Measurements from ENCODE around the gene ANKRD39. TPM values are rescaled to one million over a fixed set of nuclear protein-coding genes. Genes with fewer than 3 reads are reported as not detected.

The ANKRD39 gene
- total and polyA plus RNA-seq, 4 donors = 7.4 to 16.9 (median 15.6) TPM

DNA sequence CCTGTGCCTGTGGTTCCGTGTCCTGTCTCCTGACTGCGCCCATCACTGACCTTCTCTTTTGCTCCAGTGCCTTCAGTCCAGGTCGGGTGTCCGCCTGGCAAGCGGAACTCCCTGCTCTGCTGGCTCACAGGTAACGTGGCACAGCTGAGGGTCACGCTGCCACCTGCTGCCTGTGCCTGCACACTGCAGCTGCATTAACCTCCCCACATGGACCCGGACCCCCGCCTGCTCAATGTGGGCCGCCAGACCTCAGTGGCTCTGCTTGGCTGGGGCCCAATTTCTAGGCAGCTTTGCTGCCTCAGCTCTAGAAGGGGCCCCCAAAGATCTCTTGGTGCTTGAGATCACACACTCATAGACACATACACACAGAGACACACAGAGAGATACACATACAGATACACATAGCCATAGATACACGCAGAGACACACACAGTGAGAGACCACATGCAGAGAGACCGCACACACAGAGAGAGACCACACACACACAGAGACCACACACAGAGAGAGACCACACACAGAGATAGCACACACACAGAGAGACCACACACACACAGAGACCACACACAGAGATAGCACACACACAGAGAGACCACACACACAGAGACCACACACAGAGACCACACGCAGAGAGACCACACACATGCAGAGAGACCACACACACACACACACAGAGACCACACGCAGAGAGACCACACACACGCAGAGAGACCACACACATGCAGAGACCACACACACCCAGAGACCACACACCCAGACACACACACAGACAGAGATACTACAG lies 56.6 kb downstream of the ANKRD39 start:
- peaks cover 0 to 19% (median 9%) of the 10 kb centered on the region in 4 donors for H3K36me3 ChIP-seq (ENCODE audit: control insufficient read depth in 4 of 4, insufficient read depth in 4 of 4, low read length in 4 of 4)
- ATAC-seq (ENCODE audit: insufficient read depth, low FRiP score) = peak; percentile 91
- H3K27me3 ChIP-seq (ENCODE audit: control insufficient read depth in 3 of 3, insufficient read depth in 3 of 3, low read length in 2 of 3) = no peaks in the 10 kb centered on the region
- 45 to 46% methylated on average over 15 of the region's 15 CpGs for WGBS, 2 donors
- TF ChIP-seq, protein P1, sequence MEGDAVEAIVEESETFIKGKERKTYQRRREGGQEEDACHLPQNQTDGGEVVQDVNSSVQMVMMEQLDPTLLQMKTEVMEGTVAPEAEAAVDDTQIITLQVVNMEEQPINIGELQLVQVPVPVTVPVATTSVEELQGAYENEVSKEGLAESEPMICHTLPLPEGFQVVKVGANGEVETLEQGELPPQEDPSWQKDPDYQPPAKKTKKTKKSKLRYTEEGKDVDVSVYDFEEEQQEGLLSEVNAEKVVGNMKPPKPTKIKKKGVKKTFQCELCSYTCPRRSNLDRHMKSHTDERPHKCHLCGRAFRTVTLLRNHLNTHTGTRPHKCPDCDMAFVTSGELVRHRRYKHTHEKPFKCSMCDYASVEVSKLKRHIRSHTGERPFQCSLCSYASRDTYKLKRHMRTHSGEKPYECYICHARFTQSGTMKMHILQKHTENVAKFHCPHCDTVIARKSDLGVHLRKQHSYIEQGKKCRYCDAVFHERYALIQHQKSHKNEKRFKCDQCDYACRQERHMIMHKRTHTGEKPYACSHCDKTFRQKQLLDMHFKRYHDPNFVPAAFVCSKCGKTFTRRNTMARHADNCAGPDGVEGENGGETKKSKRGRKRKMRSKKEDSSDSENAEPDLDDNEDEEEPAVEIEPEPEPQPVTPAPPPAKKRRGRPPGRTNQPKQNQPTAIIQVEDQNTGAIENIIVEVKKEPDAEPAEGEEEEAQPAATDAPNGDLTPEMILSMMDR (IDR thresholded peaks at IDR 0.05; ENCODE audit: control extremely low read depth, extremely low read depth) = peak; percentile 89
- no peaks in the 10 kb centered on the region for H3K9me3 ChIP-seq (ENCODE audit: control insufficient read depth in 4 of 4, insufficient read depth in 3 of 4, low read length in 3 of 4)
- H3K4me1 ChIP-seq (ENCODE audit: control insufficient read depth in 5 of 5, insufficient read depth in 5 of 5, low read length in 5 of 5) = peaks cover 0 to 5% (median 0%) of the 10 kb centered on the region in 5 donors
- H3K9ac ChIP-seq (ENCODE audit: insufficient read depth in 1 of 2, low read length in 2 of 2) = no peak overlapping the region
- DNase-seq = peak; percentile 58 to 71 (median 66)
- H3K4me3 ChIP-seq = no peak overlapping the region
- no peak overlapping the region for H3K27ac ChIP-seq (ENCODE audit: low read depth in 1 of 2, low read length in 1 of 2)

DNA sequence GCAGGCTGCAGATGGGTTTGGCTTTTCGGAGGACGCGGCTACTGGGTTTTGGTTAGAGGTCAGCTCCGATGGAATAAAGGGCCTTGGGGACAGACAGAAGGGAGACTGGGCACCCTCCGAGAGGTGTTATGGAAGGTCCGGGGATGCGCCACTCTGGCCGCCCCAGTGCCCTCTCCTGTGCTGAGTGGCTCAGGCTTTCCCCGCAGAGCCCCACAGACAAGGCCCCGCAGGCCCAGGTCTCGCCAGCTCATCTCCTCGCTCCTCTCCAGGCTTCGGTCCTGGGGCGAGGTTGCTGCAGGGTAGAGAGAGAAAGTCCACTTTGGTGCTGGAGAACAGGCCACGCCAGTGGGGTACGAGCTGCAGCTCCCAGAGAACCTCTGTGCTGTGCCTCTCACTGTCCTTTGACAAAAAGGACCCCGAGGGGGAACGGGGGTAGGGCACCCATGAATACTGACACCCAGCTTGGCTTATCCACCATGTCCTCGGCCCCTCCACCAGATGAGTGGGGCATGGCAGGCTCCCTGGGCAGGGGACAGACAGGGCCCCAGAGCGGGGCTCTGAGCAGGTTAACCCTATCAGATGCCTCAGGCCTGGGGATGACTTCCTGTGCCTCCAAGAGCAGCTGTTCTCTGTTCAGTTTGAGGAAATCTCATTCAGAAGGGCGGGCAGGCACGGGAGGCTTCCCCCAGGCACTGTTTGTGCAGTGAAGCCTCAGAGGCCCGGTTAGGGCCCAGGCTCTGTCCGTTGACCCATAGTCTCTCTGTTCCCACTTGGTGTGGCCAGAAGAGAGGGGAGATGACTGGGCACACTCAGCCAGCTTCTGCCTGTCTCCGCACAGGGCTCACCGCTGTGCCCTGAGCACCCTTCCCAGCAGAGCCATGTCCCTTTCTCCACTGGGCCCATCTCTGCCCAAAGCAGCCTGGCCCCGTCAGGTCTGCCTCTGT lies 57.5 kb downstream of the ANKRD39 start:
- Histone ChIP-seq H3K4me1 (ENCODE audit: control insufficient read depth in 5 of 5, insufficient read depth in 5 of 5, low read length in 5 of 5) (peaks cover 0 to 5% (median 0%) of the 10 kb centered on the region in 5 donors), H3K27ac (ENCODE audit: low read depth in 1 of 2, low read length in 1 of 2) (no peak overlapping the region), H3K4me3 (no peak overlapping the region), H3K27me3 (ENCODE audit: control insufficient read depth in 3 of 3, insufficient read depth in 3 of 3, low read length in 2 of 3) (no peaks in the 10 kb centered on the region), H3K9me3 (ENCODE audit: control insufficient read depth in 4 of 4, insufficient read depth in 3 of 4, low read length in 3 of 4) (no peaks in the 10 kb centered on the region), H3K36me3 (ENCODE audit: control insufficient read depth in 4 of 4, insufficient read depth in 4 of 4, low read length in 4 of 4) (peaks cover 0 to 19% (median 9%) of the 10 kb centered on the region in 4 donors), H3K9ac (ENCODE audit: insufficient read depth in 1 of 2, low read length in 2 of 2) (no peak overlapping the region)
- WGBS, 2 donors = 78 to 88% methylated on average over 27 of the region's 27 CpGs
- DNase-seq (no peak), ATAC-seq (ENCODE audit: insufficient read depth, low FRiP score) (no peak)
- TF ChIP-seq, protein P1 (IDR thresholded peaks at IDR 0.05; ENCODE audit: control extremely low read depth, extremely low read depth) = no peak

DNA sequence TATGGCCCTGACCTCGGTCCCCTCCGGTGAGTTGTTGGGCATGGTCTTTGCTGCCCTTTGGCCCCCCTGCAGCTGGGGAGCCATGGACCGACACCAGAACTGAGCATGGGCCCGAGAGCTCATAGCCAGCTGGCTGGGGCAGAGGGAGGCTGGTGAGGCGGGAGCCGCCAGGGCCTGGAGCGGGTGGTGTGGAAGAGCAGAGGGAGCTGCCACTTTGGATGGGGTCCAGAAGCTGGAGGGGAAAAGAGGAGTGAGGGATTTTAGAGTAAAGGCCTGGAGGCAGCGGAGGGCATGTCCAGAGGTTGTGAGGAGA lies 58.2 kb downstream of the ANKRD39 start:
- WGBS, 2 donors = 93 to 94% methylated on average over 8 of the region's 8 CpGs
- ATAC-seq (ENCODE audit: insufficient read depth, low FRiP score) (no peak), DNase-seq (no peak)
- H3K4me1 ChIP-seq (ENCODE audit: control insufficient read depth in 5 of 5, insufficient read depth in 5 of 5, low read length in 5 of 5) = peaks cover 0 to 5% (median 0%) of the 10 kb centered on the region in 5 donors
- H3K27me3 ChIP-seq (ENCODE audit: control insufficient read depth in 3 of 3, insufficient read depth in 3 of 3, low read length in 2 of 3) = no peaks in the 10 kb centered on the region
- no peak overlapping the region for H3K27ac ChIP-seq (ENCODE audit: low read depth in 1 of 2, low read length in 1 of 2)
- peaks cover 0 to 19% (median 9%) of the 10 kb centered on the region in 4 donors for H3K36me3 ChIP-seq (ENCODE audit: control insufficient read depth in 4 of 4, insufficient read depth in 4 of 4, low read length in 4 of 4)
- no peak overlapping the region for H3K4me3 ChIP-seq
- TF ChIP-seq, protein P1 (IDR thresholded peaks at IDR 0.05; ENCODE audit: control extremely low read depth, extremely low read depth) = no peak
- H3K9ac ChIP-seq (ENCODE audit: insufficient read depth in 1 of 2, low read length in 2 of 2) = no peak overlapping the region
- H3K9me3 ChIP-seq (ENCODE audit: control insufficient read depth in 4 of 4, insufficient read depth in 3 of 4, low read length in 3 of 4) = no peaks in the 10 kb centered on the region

Data from lung (tissue), 12 donors.